Activated naive CD4-positive, alpha-beta T cell treated with anti-CD3 and anti-CD28 coated beads, Interleukin-2, amount 50 U/mL, for 24 hours (primary cell): Measurements from ENCODE around the gene SLC39A11.
"Not testable (repeated sequence)": the region's sequence is repeated elsewhere in the genome, so short reads cannot be mapped to it uniquely, and the experiment has no call there.

ENCODE experiments used
- H3K27ac Mint-ChIP-seq: one replicate; pipeline ENCODE4 v1.8.0; 2021; ENCODE audit warnings: mild to moderate bottlenecking, mixed read lengths
- H3K27me3 Mint-ChIP-seq: one replicate; pipeline ENCODE4 v1.8.0; 2021; ENCODE audit warnings: mixed read lengths
- H3K36me3 Mint-ChIP-seq: one replicate; pipeline ENCODE4 v1.8.0; 2021; ENCODE audit warnings: mixed read lengths
- H3K4me1 Mint-ChIP-seq: one replicate; pipeline ENCODE4 v1.8.0; 2021; ENCODE audit warnings: mixed read lengths
- H3K4me3 Mint-ChIP-seq: one replicate; pipeline ENCODE4 v1.8.0; 2021; ENCODE audit warnings: mild to moderate bottlenecking, mixed read lengths
- H3K9me3 Mint-ChIP-seq: one replicate; pipeline ENCODE4 v1.8.0; 2021; ENCODE audit warnings: mixed read lengths

The SLC39A11 gene

DNA sequence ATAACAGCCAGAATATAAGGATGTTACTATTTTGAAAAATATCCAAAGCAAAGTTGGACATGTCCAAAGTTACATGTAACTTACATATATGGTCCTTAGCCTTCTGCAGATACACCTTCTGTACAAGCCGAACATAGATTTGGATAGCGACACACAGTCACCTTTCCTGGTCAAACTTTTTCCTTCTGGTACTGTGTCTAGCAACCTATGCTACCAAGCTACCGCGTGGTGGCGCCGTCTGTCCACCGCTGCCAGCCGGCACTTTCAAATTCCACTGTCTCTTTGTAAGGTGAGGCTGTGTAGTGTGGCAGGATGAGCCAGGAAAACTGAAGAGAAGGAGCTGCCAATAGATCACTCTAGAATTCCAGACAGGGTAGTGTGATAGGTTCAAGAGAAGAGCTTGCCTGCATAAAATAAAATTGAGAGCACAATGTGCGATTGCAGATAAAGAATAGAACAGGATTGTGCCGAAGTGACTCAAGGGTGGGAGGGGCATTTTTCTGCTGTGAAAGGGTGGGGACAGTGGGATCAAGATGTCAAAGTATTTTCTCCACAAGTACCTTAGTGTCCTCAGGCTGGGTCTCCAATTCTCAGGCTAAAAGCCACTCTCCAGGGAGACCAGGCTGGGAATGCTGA, 366.9 kb downstream of the SLC39A11 start:
- H3K27me3 Mint-ChIP-seq, result no peaks in the 10 kb centered on the region
- peak overlapping the region; percentile 91 for H3K27ac Mint-ChIP-seq
- H3K36me3 Mint-ChIP-seq, result no peaks in the 10 kb centered on the region
- peak overlapping the region; percentile 62 for H3K4me3 Mint-ChIP-seq
- H3K9me3 Mint-ChIP-seq, result no peaks in the 10 kb centered on the region
- H3K4me1 Mint-ChIP-seq, result peaks cover 31% of the 10 kb centered on the region

DNA sequence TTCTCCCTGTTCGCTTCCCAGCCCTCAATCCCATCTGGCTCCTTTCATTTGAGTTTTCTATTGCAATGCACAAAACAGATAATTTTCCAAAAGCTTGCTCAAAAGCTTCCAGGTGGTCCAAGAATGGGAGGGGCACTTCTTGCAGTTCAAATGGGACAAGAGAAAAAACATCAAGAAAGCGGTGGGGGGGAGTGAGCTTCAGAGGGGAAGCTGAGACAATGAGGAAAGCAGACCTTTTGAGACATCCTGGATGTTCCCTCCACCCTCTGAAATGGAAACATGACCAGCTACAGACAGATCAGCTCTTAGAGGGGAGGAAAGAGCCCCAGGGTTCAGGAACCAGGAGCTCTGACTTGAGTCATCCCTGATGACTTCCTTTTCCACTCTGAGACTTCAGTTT, 368.2 kb downstream of the SLC39A11 start:
- H3K9me3 Mint-ChIP-seq, result no peaks in the 10 kb centered on the region
- H3K27ac Mint-ChIP-seq, result no peak overlapping the region
- no peak overlapping the region for H3K4me3 Mint-ChIP-seq
- peaks cover 43% of the 10 kb centered on the region for H3K4me1 Mint-ChIP-seq
- H3K36me3 Mint-ChIP-seq, result no peaks in the 10 kb centered on the region
- H3K27me3 Mint-ChIP-seq, result no peaks in the 10 kb centered on the region

DNA sequence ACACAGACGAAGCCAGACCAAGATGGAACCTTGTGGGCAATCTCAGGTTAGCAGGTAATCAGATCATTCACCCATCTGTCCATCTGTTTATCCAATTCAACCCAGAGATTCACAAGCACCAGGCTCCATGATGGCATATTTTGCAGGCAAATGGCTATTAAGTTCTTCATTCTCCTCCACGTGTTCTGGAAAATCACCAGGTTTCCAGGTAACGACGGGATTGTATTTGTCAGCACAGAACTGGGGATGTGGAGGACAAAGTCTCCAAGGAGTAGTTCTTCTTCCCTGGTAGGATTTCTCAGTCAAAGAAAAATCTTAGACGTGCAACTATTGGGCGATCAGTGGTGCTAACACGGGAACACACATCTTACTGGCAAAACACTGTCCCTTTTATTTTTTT, 368.8 kb downstream of the SLC39A11 start:
- Mint-ChIP-seq H3K4me1 (peaks cover 47% of the 10 kb centered on the region), H3K4me3 (no peak overlapping the region), H3K9me3 (no peaks in the 10 kb centered on the region), H3K27ac (no peak overlapping the region), H3K36me3 (no peaks in the 10 kb centered on the region), H3K27me3 (no peaks in the 10 kb centered on the region)

DNA sequence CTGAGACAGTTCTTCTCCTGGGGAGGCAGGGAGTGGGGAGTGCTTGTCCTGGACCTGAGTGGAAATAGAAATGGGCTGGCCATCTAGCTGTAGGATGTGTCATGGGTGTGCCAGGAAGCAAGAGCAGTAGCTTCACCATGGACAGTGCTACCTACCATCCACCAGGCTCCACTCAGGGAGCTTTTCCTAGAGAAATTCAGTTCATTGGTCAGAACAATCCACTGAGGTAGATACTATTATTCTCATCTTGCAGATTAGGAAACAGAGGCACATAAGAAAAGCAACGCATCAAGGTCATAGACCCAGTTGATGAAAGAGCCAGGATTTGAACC, 372.0 kb downstream of the SLC39A11 start:
- Mint-ChIP-seq H3K27me3 (no peaks in the 10 kb centered on the region), H3K4me3 (no peak overlapping the region), H3K36me3 (no peaks in the 10 kb centered on the region), H3K27ac (no peak overlapping the region), H3K4me1 (peaks cover 19% of the 10 kb centered on the region), H3K9me3 (no peaks in the 10 kb centered on the region)

DNA sequence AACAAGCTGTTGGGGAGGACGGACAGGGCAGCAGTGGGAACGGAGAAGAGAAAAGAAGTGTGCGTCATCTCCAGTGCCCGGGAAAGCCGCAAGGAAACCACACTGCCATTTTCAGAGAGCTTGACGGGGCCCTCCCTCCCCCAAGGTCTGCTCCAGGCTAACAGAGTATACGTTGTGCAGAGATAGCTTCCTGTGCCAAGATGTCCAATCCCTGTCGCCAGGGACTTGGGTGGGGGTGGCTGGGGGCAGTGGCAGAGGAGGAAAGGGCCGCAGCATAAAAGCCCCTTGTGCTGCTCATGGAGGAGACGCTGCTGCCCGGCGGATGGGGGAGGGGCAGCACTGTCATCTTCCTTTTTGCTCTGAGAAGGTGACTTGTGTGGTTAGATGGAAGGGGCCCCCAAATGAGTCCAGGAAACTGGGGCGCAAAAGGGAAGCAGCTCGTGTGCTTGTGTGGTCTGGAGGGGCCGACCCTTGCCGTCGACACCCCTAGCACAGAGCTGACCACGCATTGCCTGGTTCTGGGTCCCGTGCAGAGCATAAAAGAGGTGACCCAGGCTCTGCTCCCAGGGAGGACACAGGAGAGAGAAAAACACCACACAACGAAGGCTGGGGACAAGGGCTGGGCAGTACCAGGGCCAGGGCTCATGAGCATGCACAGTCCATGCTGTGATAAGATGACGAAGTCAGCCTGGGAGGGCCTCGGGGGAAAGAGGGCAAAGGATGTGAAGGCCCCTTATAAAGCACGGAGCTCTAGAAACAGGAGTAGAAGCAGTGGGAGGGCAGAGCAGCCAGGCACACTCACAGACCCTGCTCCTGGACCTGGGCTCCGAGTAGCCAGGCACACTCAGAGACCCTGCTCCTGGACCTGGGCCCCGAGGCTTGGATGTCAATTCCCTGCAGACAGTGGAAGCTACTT, 372.7 kb downstream of the SLC39A11 start:
- Mint-ChIP-seq H3K27me3 (no peaks in the 10 kb centered on the region), H3K27ac (no peak overlapping the region), H3K9me3 (no peaks in the 10 kb centered on the region), H3K4me1 (peaks cover 18% of the 10 kb centered on the region), H3K36me3 (peaks cover 1% of the 10 kb centered on the region), H3K4me3 (peak overlapping the region; percentile 65)

DNA sequence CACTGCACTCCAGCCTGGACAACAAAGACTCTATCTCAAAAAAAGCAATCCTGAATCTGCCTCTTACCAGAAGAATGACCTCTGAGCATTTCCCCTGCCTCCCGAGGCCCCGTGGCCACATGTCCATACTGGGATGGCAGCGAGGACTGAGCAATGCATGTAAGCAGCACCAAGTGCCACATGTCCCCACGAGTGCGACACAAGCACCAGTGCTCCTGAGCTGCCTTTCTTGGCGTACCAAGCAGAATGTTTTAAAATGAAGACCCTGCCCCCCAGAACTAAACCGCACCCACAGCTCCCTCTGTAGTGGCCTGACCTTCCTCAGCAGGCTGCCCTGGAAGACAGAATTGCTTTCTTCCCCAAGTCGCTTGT, 373.3 kb downstream of the SLC39A11 start:
- H3K4me3 Mint-ChIP-seq, result peak overlapping the region; percentile 65

DNA sequence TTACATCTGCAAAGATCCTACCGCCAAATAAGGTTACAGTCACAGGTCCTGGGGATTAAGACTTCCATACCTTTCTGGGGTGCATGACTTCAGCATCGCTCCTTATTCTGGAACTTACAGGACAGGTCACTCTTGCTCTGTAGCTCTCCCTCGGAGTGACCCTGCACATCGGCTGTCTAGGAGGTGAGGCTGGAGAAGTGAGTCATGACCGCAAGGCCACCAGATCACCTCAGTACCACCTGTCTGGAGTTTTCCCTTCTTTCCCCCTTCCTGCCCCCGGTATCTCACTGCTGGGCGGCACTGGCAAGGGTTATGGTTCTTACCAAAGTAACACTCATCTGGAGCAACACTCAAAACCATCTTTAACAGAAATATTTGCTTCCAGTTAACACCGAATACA, 374.8 kb downstream of the SLC39A11 start:
- Mint-ChIP-seq H3K27me3 (no peaks in the 10 kb centered on the region), H3K4me1 (peaks cover 18% of the 10 kb centered on the region), H3K27ac (no peak overlapping the region), H3K9me3 (no peaks in the 10 kb centered on the region), H3K4me3 (no peak overlapping the region), H3K36me3 (peaks cover 6% of the 10 kb centered on the region)

More for the DNA sequence above, 373.3 kb downstream of the SLC39A11 start:
- Mint-ChIP-seq H3K36me3 (peaks cover 3% of the 10 kb centered on the region), H3K9me3 (no peaks in the 10 kb centered on the region), H3K4me1 (peaks cover 18% of the 10 kb centered on the region), H3K27ac (no peak overlapping the region), H3K27me3 (no peaks in the 10 kb centered on the region)

DNA sequence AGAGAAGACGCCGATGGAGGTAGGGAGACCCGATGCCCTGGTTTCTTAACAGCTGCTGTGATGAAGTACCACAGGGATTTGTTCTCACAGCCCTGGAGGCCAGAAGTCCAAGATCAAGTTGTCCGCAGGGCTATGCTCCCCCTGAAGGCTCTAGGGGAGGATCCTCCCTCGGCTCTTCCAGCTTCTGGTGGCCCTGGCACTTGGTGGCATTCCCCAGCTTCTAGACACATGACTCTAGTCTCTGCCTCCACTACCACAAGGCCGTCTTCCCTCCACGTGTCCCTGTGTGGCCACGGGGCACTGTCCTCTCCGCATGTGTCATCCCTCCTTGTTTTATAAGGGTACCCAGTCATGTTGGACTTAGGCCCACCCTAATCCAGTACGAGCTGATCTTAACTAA, 375.2 kb downstream of the SLC39A11 start:
- no peaks in the 10 kb centered on the region for H3K9me3 Mint-ChIP-seq
- peaks cover 18% of the 10 kb centered on the region for H3K4me1 Mint-ChIP-seq
- H3K27me3 Mint-ChIP-seq, result no peaks in the 10 kb centered on the region
- H3K27ac Mint-ChIP-seq, result no peak overlapping the region
- peaks cover 6% of the 10 kb centered on the region for H3K36me3 Mint-ChIP-seq
- no peak overlapping the region for H3K4me3 Mint-ChIP-seq

DNA sequence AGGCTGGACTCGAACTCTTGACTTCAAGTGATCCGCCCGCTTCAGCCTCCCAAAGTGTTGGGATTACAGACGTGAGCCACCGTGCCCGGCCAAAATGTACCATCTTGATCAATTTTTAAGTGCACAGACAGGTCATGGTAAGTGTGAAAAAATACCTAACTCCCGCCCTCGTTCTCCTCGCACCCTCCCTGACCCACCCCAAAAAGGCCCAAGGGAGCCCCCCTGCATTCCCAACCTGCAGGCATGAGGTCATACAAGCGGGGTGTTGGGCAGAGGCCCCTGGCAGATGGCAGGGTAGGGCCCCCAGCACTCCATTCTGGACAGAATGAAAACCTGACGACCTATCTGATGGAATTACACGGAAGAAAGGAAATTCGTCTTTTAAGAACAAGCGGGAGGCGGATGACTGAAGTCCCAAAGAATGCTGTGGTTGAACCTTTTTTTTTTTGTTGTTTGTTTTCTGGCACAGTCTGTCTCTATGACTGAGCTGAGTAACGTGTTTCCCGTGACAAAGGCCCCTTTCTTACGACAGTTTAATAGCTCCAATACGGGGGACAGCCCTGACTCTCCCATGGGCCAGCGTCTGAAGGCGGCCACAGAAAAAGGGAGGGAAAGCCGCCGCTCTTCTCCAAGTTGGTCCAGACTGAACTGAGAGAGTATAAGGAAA, 376.4 kb downstream of the SLC39A11 start:
- Mint-ChIP-seq H3K4me3 (no peak overlapping the region), H3K27me3 (no peaks in the 10 kb centered on the region), H3K27ac (no peak overlapping the region), H3K36me3 (peaks cover 14% of the 10 kb centered on the region), H3K4me1 (peaks cover 20% of the 10 kb centered on the region), H3K9me3 (peaks cover 2% of the 10 kb centered on the region)

DNA sequence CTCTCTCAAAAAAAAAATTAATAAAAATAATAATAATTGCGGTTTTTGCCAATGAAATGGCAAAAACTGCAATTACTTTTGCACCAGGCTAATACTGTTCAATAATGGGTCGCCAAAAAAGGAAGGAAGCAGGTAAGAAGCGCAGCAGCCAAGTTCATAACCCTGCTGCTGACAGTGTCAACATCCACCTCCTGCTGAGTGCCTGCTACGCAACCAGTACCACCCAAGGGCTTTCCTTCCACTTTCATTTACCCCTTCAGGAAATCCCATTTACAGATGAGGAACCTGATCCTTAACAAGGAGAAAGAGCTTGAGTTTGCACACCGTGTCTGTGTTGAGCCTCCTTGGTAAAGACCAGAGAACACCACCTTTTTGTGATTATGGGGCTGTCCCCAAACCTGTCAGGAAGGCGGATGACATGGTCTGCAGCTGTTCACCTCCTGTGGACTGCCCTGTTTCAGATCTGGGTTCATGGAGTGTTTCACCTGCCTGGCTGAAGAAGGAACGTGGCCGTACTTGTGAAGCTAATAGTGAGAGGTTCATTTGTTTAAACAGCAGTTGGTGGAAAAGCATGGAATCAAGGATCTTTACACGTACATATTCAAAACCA, 378.0 kb downstream of the SLC39A11 start:
- H3K4me1 Mint-ChIP-seq, result peaks cover 23% of the 10 kb centered on the region
- no peaks in the 10 kb centered on the region for H3K27me3 Mint-ChIP-seq

DNA sequence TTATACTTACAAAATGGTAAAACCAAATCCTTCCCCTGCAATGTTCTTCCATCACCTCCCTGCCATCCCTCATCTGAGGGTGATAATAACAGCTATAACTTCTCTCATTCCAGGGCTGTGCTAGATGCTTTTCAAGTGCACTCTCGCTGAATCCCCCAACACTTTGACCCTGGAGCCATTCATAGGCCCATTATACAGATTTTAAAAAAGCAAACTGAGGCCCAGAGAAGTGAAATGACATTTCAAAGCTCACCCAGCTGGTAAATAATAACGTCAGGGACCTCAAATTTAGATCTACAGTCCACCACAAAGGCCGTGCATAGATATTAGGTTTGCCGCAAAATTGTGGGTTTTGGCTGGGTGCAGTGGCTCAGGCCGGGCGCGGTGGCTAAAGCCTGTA, 378.8 kb downstream of the SLC39A11 start:
- H3K4me3 Mint-ChIP-seq, result no peak overlapping the region
- peaks cover 5% of the 10 kb centered on the region for H3K9me3 Mint-ChIP-seq
- no peak overlapping the region for H3K27ac Mint-ChIP-seq
- H3K36me3 Mint-ChIP-seq, result peaks cover 17% of the 10 kb centered on the region
- no peaks in the 10 kb centered on the region for H3K27me3 Mint-ChIP-seq
- peaks cover 23% of the 10 kb centered on the region for H3K4me1 Mint-ChIP-seq

More for the DNA sequence above, 378.0 kb downstream of the SLC39A11 start:
- Mint-ChIP-seq H3K36me3 (peaks cover 17% of the 10 kb centered on the region), H3K27ac (no peak overlapping the region), H3K9me3 (peaks cover 5% of the 10 kb centered on the region), H3K4me3 (no peak overlapping the region)

DNA sequence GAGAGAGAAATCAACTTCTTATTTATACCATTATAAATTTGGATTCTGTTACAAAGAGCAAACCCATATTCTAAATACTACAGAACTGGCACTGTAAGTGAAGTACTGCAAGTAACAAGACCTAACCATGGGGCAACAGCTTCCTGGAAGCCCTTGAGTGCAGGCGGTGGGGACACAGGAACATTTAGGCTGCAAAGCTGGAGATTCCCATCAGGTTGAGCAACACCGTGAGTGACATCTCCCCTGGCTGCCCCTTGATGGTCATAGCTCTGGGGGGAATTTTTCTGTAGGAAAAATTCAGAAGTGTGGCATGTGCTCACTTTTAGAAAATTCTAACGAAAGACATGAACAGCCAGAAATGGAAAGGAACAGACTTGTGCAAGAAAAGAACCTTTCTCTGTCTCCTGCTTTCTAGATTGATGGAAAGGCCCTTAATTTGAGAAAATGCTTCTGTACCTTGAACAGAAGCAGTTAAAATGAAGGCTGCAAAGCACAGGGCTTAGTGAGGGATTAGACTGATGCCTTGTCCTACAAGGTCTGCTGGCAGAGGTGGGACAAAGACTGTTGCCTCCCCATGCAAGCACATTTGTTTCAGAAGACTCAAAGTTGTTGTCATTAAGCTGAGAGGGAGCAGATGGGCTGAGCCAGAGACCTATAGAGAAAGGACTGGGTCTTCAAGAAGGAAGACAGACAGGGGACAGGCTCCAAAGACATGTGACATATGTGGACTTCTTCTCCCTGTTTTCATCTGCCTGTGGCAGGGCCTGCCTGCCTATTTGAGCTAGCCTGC, 380.8 kb downstream of the SLC39A11 start:
- Mint-ChIP-seq H3K36me3 (peaks cover 23% of the 10 kb centered on the region), H3K27ac (no peak overlapping the region), H3K4me3 (no peak overlapping the region), H3K27me3 (no peaks in the 10 kb centered on the region), H3K9me3 (peaks cover 5% of the 10 kb centered on the region), H3K4me1 (peaks cover 28% of the 10 kb centered on the region)

DNA sequence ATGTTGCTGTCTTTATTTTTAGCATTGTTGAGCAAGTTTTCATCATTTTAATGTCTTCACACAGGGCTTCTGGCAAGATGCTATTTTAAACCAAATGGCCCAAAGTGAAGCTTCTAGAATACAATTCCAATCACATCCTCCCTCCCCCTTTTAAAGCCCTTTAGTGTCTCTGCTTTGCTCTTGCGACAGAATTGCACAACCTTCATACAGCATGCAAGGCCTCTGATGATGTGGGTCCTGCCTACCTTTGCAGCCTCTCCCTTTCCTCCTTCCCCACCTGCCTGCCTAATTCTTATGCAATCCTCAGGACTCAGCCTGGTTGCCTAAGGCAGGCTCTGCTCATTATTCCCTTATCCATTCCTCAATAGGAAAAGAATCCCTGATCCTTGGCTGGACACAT, 381.7 kb downstream of the SLC39A11 start:
- no peak overlapping the region for H3K4me3 Mint-ChIP-seq
- no peak overlapping the region for H3K27ac Mint-ChIP-seq
- H3K36me3 Mint-ChIP-seq, result peaks cover 23% of the 10 kb centered on the region
- peaks cover 5% of the 10 kb centered on the region for H3K9me3 Mint-ChIP-seq
- H3K27me3 Mint-ChIP-seq, result no peaks in the 10 kb centered on the region
- peaks cover 28% of the 10 kb centered on the region for H3K4me1 Mint-ChIP-seq

DNA sequence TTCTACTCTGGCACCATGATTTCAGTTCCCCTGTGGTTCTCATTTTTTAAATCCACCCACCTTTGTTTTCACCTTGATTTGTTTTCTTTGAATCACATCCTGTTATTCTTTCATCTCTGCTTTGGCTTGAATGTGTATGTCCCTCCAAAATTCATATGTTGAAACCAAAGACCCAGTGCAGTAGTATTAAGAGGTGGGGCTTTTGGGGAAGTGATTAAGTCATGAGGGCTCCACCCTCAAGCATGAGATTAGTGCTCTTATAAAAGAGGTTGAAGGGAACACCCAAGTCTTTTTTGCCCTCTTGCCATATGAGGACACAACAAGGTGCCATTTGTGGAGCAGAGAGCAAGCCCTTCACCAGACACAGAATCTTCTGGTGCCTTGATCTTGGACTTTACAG, 382.3 kb downstream of the SLC39A11 start:
- H3K27ac Mint-ChIP-seq, result no peak overlapping the region
- H3K27me3 Mint-ChIP-seq, result no peaks in the 10 kb centered on the region
- peaks cover 5% of the 10 kb centered on the region for H3K9me3 Mint-ChIP-seq
- H3K4me3 Mint-ChIP-seq, result peak overlapping the region; percentile 40
- H3K4me1 Mint-ChIP-seq, result peaks cover 28% of the 10 kb centered on the region
- peaks cover 23% of the 10 kb centered on the region for H3K36me3 Mint-ChIP-seq

DNA sequence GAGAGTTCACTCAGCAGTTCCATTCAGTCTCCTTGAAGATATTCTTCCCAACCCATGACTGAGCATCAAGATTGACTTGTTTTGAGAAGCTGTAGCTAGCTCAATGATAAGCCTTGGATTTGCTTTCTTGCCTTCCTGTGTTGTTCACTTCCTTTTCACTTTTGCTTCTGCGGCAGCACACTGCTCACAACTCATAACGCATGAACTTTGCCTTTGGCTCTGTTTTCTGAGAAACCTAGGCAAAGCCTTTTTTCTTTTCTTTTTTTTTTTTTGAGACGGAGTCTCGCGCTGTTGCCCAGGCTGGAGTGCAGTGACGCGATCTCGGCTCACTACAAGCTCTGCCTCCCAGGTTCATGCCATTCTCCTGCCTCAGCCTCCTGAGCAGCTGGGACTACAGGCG, 383.8 kb downstream of the SLC39A11 start:
- H3K4me1 Mint-ChIP-seq, result peaks cover 28% of the 10 kb centered on the region
- not testable (repeated sequence) for H3K9me3 Mint-ChIP-seq, H3K4me3 Mint-ChIP-seq, H3K27me3 Mint-ChIP-seq
- H3K36me3 Mint-ChIP-seq, result peaks cover 24% of the 10 kb centered on the region
- H3K27ac Mint-ChIP-seq, result peak overlapping the region; percentile 69
